Tibial nerve (tissue), 4 donors: Measurements from ENCODE around the gene MISP. TPM values are rescaled to one million over a fixed set of nuclear protein-coding genes. Genes with fewer than 3 reads are reported as not detected.
A peak's percentile ranks its signal among the peaks of the same experiment; 100 is the strongest.
"Not testable (repeated sequence)": the region's sequence is repeated elsewhere in the genome, so short reads cannot be mapped to it uniquely, and the experiment has no call there.

Experiments
- DNase-seq, 2 donors: peaks; one replicate each; pipeline ENCODE4 v3.0.0-alpha.2; 2019; ENCODE audit warnings: low spot score in 2 of 2
- H3K27ac ChIP-seq, 4 donors: fragments of 200-600 bp; sonication (generic) in 3 of 4; one replicate each; pipeline ENCODE4 v1.5.1; 2017 to 2019; ENCODE audit warnings: mild to moderate bottlenecking in 1 of 4
- H3K27me3 ChIP-seq, 2 donors: fragments of 200-600 bp; sonication (generic) in 1 of 2; one replicate each; pipeline versions ENCODE4 v1.5.1 to v1.6.0; 2017 to 2019
- H3K36me3 ChIP-seq, 3 donors: fragments of 200-600 bp; sonication (generic); one replicate each; pipeline ENCODE4 v1.5.1; 2018 to 2019
- H3K4me1 ChIP-seq, 4 donors: fragments of 200-600 bp; sonication (generic) in 3 of 4; one replicate each; pipeline ENCODE4 v1.5.1; 2017 to 2019
- H3K4me3 ChIP-seq, 4 donors: fragments of 200-600 bp; sonication (generic) in 3 of 4; one replicate each; pipeline ENCODE4 v1.5.1; 2017 to 2019; ENCODE audit warnings: mild to moderate bottlenecking in 1 of 4, moderate library complexity in 1 of 4
- H3K9me3 ChIP-seq, 4 donors: fragments of 200-600 bp; sonication (generic) in 3 of 4; one replicate each; pipeline ENCODE4 v1.5.1; 2017 to 2019
- EP300 ChIP-seq, 2 donors: sonication (generic); formaldehyde crosslinking; IDR thresholded peaks; one replicate each; pipeline ENCODE4 v1.6.1; 2017; ENCODE audit warnings: antibody characterized with exemption in 2 of 2, mild to moderate bottlenecking in 1 of 2
- POLR2A ChIP-seq, 2 donors: fragments of 450-650 bp; IDR thresholded peaks; one replicate each; pipeline ENCODE4 v1.6.1; 2017; ENCODE audit warnings: antibody characterized with exemption in 2 of 2, mild to moderate bottlenecking in 2 of 2, moderate library complexity in 2 of 2
- WGBS, 2 donors: methylation state at CpG; one replicate each; pipeline ENCODE4 v1.1.5; 2018; 5-methylcytosine and 5-hydroxymethylcytosine counted together
- total RNA-seq, 4 donors: library from RNA; depleted of rRNA; stranded (reverse); fragments of >200 nt; gene quantifications; one replicate each; pipeline ENCODE4 v1.1.0, GENCODE V29; 2016
- TF ChIP-seq, protein P1 (sequence below), 5 experiments: fragments of 200-600 bp in 3 of 5; fragments of 450-650 bp in 2 of 5; sonication (generic) in 3 of 5; IDR thresholded peaks; one replicate each; pipeline ENCODE4 v1.5.1; 2016 to 2019; ENCODE audit warnings: antibody characterized with exemption in 5 of 5, mild to moderate bottlenecking in 3 of 5, moderate library complexity in 2 of 5

Gene MISP
- total RNA-seq, 4 donors from 2014 or later = 0.20 to 0.30 TPM; not detected in 2

DNA sequence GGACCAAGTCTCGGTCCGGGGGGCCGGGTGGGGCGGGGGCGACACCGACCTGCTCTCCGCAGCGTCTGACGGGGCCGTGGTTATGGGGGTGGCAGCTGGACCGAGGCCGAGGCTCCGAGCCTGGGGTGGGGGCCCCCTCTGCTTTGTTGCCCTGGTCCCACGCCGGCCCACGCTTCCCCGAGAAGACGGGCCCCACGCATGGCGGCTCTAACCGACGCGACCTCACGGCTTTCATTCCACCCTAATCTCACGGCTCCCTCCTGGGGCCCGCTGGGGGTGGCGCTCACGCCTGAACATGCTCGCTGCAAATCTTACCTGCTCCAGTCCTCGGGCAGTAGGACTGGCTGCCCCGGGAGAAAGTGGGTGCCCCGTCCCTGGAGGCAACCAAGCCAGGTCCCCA, 14.8 kb upstream of the MISP start:
- H3K4me3 ChIP-seq = no peak overlapping the region
- H3K4me1 ChIP-seq = peaks cover 0 to 9% (median 0%) of the 10 kb centered on the region in 4 donors
- no peak overlapping the region for H3K27ac ChIP-seq
- WGBS, 2 donors = 88 to 92% methylated on average over 27 to 30 of the region's 32 CpGs
- TF ChIP-seq POLR2A (IDR thresholded peaks at IDR 0.05) (no peak), EP300 (IDR thresholded peaks at IDR 0.05) (no peak)
- TF ChIP-seq, protein P1, sequence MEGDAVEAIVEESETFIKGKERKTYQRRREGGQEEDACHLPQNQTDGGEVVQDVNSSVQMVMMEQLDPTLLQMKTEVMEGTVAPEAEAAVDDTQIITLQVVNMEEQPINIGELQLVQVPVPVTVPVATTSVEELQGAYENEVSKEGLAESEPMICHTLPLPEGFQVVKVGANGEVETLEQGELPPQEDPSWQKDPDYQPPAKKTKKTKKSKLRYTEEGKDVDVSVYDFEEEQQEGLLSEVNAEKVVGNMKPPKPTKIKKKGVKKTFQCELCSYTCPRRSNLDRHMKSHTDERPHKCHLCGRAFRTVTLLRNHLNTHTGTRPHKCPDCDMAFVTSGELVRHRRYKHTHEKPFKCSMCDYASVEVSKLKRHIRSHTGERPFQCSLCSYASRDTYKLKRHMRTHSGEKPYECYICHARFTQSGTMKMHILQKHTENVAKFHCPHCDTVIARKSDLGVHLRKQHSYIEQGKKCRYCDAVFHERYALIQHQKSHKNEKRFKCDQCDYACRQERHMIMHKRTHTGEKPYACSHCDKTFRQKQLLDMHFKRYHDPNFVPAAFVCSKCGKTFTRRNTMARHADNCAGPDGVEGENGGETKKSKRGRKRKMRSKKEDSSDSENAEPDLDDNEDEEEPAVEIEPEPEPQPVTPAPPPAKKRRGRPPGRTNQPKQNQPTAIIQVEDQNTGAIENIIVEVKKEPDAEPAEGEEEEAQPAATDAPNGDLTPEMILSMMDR (IDR thresholded peaks at IDR 0.05) = no peak
- no peaks in the 10 kb centered on the region for H3K27me3 ChIP-seq
- no peak for DNase-seq
- H3K9me3 ChIP-seq = no peaks in the 10 kb centered on the region
- peaks cover 0 to 62% (median 0%) of the 10 kb centered on the region in 3 donors for H3K36me3 ChIP-seq

GRCh38 chr19:737591-738093, 13.3 kb upstream of the MISP start:
- H3K4me3 ChIP-seq = no peak overlapping the region
- peak overlapping the region in 1 of 4 donors; percentile 45 for H3K27ac ChIP-seq
- H3K27me3 ChIP-seq = no peaks in the 10 kb centered on the region
- DNase-seq = peak in 1 of 2 donors; percentile 24
- H3K36me3 ChIP-seq = peaks cover 0 to 59% (median 0%) of the 10 kb centered on the region in 3 donors
- H3K4me1 ChIP-seq = peaks cover 0 to 9% (median 0%) of the 10 kb centered on the region in 4 donors
- TF ChIP-seq, protein P1 (IDR thresholded peaks at IDR 0.05) = peak; percentile 34 to 56 (median 49)
- TF ChIP-seq EP300 (IDR thresholded peaks at IDR 0.05) = no peak
- TF ChIP-seq POLR2A (IDR thresholded peaks at IDR 0.05) = no peak
- H3K9me3 ChIP-seq = no peaks in the 10 kb centered on the region
- WGBS, 2 donors = 46 to 47% methylated on average over 22 of the region's 22 CpGs

GRCh38 chr19:738509-739128, 12.3 kb upstream of the MISP start:
- TF ChIP-seq EP300 (IDR thresholded peaks at IDR 0.05) (no peak), POLR2A (IDR thresholded peaks at IDR 0.05) (no peak)
- TF ChIP-seq, protein P1 (IDR thresholded peaks at IDR 0.05) = no peak
- Histone ChIP-seq H3K9me3 (peaks cover 0 to 8% (median 0%) of the 10 kb centered on the region in 4 donors), H3K27ac (peak overlapping the region in 1 of 4 donors; percentile 50), H3K4me1 (peaks cover 0 to 8% (median 0%) of the 10 kb centered on the region in 4 donors), H3K4me3 (no peak overlapping the region), H3K36me3 (peaks cover 0 to 61% (median 0%) of the 10 kb centered on the region in 3 donors), H3K27me3 (no peaks in the 10 kb centered on the region)
- no peak for DNase-seq
- WGBS, 2 donors = 84 to 93% methylated on average over 21 to 23 of the region's 23 CpGs

DNA sequence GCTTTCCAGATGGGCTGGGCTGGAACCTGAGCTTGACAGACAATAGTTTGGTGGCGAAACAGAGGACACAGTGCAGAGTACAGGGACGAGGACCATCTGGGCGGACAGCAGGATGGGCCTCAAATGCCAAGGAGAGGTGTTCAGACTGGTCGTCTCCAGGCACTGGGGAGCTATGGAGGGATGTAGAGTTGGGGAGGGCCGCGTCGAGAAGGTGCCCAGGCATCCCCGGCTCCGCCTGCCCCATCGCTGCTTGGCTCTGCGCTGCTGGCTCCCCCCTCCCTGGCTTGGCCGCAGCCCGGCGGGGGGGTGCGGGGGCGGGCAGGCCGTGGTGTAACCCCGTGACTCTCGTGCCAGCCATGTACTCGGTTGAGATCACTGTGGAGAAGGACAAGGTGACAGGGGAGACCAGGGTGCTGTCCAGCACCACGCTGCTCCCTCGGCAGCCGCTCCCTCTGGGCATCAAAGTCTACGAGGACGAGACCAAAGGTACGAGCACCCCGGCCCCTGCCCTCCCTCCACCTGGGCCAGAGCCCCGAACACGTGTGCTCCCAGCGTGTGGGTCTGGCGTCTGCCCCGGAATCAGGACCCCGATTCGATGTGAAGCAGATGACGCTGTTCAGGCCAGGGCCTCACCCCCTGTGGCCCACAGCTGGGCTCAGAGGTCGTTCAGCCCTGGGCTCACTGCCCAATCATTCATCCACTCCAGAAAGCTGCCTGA, 10.8 kb upstream of the MISP start:
- H3K4me1 ChIP-seq = no peaks in the 10 kb centered on the region
- peak overlapping the region in 1 of 4 donors; percentile 4 for H3K27ac ChIP-seq
- H3K9me3 ChIP-seq = peaks cover 0 to 24% (median 0%) of the 10 kb centered on the region in 4 donors
- no peak for DNase-seq
- peaks cover 0 to 76% (median 0%) of the 10 kb centered on the region in 3 donors for H3K36me3 ChIP-seq
- TF ChIP-seq POLR2A (IDR thresholded peaks at IDR 0.05) (no peak), EP300 (IDR thresholded peaks at IDR 0.05) (no peak)
- TF ChIP-seq, protein P1 (IDR thresholded peaks at IDR 0.05) = no peak
- H3K4me3 ChIP-seq = no peak overlapping the region
- H3K27me3 ChIP-seq = no peaks in the 10 kb centered on the region
- WGBS, 2 donors = 83 to 87% methylated on average over 31 to 33 of the region's 36 CpGs

DNA sequence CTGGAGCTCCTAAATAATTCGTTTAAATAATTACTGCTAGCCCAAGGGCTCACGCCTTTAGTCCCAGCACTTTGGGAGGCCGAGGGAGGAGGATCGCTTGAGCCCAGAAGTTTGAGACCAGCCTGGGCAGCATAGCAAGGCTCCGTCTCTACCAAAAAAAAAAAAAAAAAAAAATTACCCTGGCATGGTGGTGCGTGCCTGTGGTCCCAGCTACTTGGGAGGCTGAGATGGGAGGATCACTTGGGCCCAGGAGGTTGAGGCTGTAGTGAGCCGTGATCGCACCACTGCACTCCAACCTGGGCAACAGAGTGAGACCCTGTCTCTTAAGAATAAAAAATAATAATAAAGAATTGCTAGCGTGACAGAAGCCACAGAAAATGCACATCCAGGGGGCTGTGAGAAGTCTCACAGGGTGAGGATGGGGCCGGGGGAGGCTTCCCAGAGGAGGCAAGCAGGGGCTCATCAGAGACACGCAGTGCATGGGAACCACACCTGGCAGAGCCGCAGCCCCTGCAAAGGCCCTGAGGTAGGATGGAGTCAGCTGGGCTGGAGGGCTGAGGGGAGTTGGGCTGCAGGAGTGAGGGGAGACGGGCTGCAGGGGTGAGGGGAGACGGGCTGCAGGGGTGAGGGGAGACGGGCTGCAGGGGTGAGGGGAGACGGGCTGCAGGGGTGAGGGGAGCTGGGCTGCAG, 10.0 kb upstream of the MISP start:
- H3K36me3 ChIP-seq = peaks cover 0 to 80% (median 0%) of the 10 kb centered on the region in 3 donors
- peaks cover 0 to 32% (median 0%) of the 10 kb centered on the region in 4 donors for H3K9me3 ChIP-seq
- H3K27me3 ChIP-seq, H3K4me1 ChIP-seq, DNase-seq, H3K4me3 ChIP-seq: not testable (repeated sequence)
- 86 to 89% methylated on average over 14 to 16 of the region's 16 CpGs for WGBS, 2 donors
- peak overlapping the region in 1 of 4 donors; percentile 4 for H3K27ac ChIP-seq
